BE2C (cell line): ENCODE results near the gene MAGI1.

Source experiments
- DNase-seq: peaks from one replicate; pipeline ENCODE4 v3.0.0-alpha.2; 2020
- H3K27me3 ChIP-seq: fragments of 250-450 bp; sonication (Bioruptor Pico); 2 replicates; pipeline ENCODE4 v1.5.1; 2020; ENCODE audit warnings: mild to moderate bottlenecking
- H3K36me3 ChIP-seq: fragments of 250-450 bp; sonication (Bioruptor Pico); 2 replicates; pipeline ENCODE4 v1.5.1; 2020; ENCODE audit warnings: mild to moderate bottlenecking
- H3K4me1 ChIP-seq: fragments of 250-450 bp; sonication (Bioruptor Pico); 2 replicates; pipeline ENCODE4 v1.5.1; 2020
- H3K4me3 ChIP-seq: 2 replicates; pipeline ENCODE4 v1.5.1; 2011; ENCODE audit warnings: low read depth, low read length
- H3K9me3 ChIP-seq: fragments of 250-450 bp; sonication (Bioruptor Pico); 2 replicates; pipeline ENCODE4 v1.5.1; 2020
- TF ChIP-seq, protein P1 (sequence below): IDR thresholded peaks from 2 replicates; pipeline ENCODE4 v1.5.1; 2012; ENCODE audit warnings: mild to moderate bottlenecking, low read depth, low read length

Gene MAGI1

DNA sequence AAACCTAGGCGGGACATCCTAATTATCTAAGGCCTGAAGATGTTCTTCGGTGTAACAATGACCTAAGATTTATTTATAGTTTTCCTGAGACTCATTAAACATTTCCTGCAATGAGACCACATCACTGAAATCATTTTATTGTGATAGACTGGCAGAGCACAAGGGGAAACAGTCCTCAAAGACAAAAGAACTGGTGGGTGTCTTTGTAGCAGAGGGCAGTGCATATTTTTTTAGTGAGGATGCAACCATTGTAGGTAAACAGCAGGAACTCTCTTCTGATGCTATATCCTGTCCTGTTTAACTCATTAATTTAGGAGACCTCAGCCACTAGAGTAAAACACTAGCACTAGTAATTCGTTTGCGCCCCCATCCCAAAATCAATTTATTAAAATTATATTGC, 100.0 kb downstream of the MAGI1 start:
- TF ChIP-seq, protein P1, sequence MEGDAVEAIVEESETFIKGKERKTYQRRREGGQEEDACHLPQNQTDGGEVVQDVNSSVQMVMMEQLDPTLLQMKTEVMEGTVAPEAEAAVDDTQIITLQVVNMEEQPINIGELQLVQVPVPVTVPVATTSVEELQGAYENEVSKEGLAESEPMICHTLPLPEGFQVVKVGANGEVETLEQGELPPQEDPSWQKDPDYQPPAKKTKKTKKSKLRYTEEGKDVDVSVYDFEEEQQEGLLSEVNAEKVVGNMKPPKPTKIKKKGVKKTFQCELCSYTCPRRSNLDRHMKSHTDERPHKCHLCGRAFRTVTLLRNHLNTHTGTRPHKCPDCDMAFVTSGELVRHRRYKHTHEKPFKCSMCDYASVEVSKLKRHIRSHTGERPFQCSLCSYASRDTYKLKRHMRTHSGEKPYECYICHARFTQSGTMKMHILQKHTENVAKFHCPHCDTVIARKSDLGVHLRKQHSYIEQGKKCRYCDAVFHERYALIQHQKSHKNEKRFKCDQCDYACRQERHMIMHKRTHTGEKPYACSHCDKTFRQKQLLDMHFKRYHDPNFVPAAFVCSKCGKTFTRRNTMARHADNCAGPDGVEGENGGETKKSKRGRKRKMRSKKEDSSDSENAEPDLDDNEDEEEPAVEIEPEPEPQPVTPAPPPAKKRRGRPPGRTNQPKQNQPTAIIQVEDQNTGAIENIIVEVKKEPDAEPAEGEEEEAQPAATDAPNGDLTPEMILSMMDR = no peak
- DNase-seq = no peak
- H3K4me1 ChIP-seq = no peaks in the 10 kb centered on the region
- no peaks in the 10 kb centered on the region for H3K9me3 ChIP-seq
- no peaks in the 10 kb centered on the region for H3K27me3 ChIP-seq
- no peak overlapping the region for H3K4me3 ChIP-seq
- no peaks in the 10 kb centered on the region for H3K36me3 ChIP-seq

DNA sequence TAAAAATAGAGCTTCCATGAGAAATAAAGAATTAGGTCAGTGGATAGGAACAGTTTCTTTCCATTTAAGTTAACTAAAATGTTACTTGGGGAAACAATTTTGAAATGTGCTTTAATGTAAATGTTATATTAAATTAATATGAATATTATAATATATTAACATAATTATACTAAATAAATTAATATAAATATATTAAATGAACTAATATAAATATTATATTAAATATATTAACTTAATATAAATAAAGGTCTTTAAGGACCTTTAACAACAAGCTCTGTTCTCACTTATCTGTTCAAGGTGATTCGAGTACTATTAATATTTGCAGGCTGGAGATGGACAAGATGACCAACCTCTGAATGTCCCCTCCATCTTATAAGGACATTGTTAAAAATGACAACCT, 100.6 kb downstream of the MAGI1 start:
- Histone ChIP-seq H3K4me1 (no peaks in the 10 kb centered on the region), H3K9me3 (no peaks in the 10 kb centered on the region), H3K36me3 (no peaks in the 10 kb centered on the region), H3K27me3 (no peaks in the 10 kb centered on the region), H3K4me3 (no peak overlapping the region)
- TF ChIP-seq, protein P1 = no peak
- DNase-seq = no peak

DNA sequence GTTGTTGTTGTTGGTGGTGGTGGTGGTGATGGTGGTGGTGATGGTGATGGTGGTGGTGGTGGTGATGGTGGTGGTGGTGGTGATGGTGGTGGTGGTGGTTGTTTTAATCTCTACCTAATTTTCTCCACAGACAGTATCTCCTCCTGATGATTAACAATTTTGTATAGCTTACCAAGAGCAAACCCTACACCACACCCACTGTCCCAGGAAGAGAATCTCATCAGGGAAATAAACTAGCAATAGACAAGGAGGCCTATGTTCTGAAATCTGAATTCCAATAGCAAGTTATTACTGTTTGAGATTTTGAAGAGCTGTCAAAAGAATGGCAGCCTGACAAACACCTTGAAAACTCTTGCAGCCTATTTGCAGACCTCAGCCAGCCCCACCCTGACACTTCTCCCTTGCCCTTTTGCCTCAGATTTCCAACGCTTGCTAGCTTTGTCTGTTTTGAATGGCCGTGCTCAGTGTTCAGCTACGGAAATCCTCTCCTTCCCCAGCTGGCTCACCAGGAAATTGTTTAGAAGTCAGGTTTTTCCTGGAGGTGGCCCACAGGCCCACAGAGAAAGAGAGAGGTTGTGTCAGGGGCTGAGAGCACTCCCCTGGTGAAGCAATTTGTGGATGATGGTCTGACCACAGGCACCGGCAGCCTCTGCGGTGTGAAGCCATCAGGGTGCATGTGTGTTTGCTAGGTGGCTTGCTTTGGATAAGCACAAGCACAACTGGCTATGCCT, 101.6 kb downstream of the MAGI1 start:
- Histone ChIP-seq H3K36me3 (no peaks in the 10 kb centered on the region), H3K4me1 (no peaks in the 10 kb centered on the region), H3K27me3 (no peaks in the 10 kb centered on the region), H3K9me3 (no peaks in the 10 kb centered on the region), H3K4me3 (no peak overlapping the region)
- DNase-seq = no peak
- TF ChIP-seq, protein P1 = no peak

DNA sequence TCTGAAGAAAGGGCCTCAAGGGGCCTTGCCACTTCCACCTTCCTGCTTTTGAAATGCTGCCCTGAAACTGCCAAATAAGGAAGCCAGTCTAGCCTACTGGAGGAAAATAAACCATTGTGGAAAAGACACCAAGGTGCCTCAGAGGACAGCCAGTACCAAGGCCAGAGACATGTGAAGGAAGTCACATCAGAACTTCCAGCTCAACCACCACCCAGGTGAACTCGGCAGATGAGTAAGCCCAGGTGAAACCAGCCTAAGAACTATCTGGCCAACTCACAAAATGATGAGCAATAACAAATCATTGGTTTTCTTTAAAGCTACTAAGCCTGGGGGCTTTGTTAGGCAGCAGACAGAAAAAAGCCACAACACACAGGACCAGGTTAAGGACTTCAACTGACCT, 103.0 kb downstream of the MAGI1 start:
- no peaks in the 10 kb centered on the region for H3K36me3 ChIP-seq
- no peaks in the 10 kb centered on the region for H3K9me3 ChIP-seq
- DNase-seq = no peak
- H3K4me1 ChIP-seq = no peaks in the 10 kb centered on the region
- TF ChIP-seq, protein P1 = no peak
- H3K27me3 ChIP-seq = no peaks in the 10 kb centered on the region
- H3K4me3 ChIP-seq = no peak overlapping the region

DNA sequence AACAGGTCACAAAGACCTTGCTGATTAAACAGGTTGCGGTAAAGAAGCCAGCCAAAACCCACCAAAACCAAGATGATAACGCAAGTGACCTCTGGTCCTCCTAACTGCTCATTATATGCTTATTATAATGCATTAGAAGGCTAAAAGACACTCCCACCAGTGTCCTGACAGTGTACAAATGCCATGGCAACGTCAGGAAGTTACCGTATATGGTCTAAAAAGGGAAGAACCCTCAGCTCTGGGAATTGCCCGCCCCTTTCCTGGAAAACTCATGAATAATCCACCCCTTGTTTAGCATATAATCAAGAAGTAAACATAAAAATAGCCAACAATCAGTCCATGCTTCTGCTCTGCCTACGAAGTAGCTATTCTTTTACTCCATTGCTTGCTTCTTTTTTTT, 108.1 kb downstream of the MAGI1 start:
- Histone ChIP-seq H3K4me3 (no peak overlapping the region), H3K4me1 (no peaks in the 10 kb centered on the region), H3K9me3 (no peaks in the 10 kb centered on the region; the same call in 1 of the 2 replicates), H3K36me3 (no peaks in the 10 kb centered on the region), H3K27me3 (no peaks in the 10 kb centered on the region)
- DNase-seq = no peak
- TF ChIP-seq, protein P1 = no peak

DNA sequence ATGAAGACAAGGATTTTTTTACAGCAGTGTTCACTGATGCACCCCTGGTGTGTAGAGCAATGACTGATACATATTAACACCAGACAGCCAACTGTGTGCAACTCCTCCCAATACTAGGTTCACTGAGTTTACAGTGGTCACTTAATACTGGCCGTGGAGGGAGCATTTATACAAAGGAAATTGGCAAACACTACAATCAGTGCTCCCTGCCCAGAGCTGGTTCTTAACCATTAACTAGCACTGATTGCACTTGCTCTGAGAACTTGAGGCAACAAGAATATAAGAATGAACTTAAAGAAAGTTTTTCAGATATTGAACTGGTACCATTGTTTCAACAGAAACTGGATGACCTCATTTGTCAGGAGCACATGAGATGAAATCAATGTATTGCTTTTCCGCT, 110.6 kb downstream of the MAGI1 start:
- DNase-seq = no peak
- peaks cover 3% of the 10 kb centered on the region; the same call in 1 of the 2 replicates for H3K4me1 ChIP-seq
- H3K9me3 ChIP-seq = no peaks in the 10 kb centered on the region; the same call in 1 of the 2 replicates
- no peak overlapping the region for H3K4me3 ChIP-seq
- H3K27me3 ChIP-seq = no peaks in the 10 kb centered on the region
- no peaks in the 10 kb centered on the region for H3K36me3 ChIP-seq
- TF ChIP-seq, protein P1 = no peak
